ENCODE measurements around the gene TMEM178B.
"Not testable (repeated sequence)": the region's sequence is repeated elsewhere in the genome, so short reads cannot be mapped to it uniquely, and the experiment has no call there.

TMEM178B gene

DNA sequence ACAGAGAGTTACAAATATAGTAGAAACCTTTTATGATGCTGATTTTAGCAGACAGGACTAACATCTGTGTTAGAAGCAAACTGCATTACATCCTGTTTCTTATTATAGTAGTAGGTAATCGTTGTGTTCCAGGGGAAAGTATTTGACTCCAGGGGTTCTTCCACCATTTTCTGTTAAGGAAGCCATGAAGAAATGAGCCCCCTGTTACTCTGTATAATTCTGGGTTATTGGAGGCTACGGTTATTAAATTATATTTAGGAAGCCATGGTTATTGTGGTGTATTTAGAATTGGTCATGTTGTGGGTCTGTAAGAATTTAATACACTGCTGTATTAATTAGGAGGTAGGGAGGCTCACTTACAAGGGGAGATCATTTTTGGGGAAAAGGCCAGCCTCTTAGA is 301.6 kb downstream of the TMEM178B start:
- no peak overlapping the region for H3K4me3 ChIP-seq (ENCODE audit: low read depth, low read length)

DNA sequence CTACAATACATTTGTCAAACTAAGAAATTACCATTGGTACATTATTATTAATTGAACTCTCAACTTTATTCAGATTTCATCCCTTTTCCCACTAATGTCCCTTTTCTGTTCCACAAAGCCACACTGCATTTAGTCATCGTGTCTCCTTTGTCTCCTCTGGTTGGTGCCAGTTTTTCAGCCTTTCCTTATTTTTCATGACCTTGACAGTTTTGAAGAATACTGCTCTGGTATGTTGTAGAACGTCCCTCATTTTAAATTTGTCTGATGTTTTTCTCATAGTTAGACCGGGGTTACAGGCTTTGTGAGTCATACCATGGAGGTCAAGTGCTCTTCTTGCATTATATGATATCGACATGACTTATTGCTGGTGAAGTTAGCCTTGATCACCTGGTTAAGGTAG is 304.0 kb downstream of the TMEM178B start:
- H3K4me3 ChIP-seq (ENCODE audit: low read depth, low read length): no peak overlapping the region

- H3K4me3 ChIP-seq (ENCODE audit: low read depth, low read length): no peak overlapping the region
These were observed 304.5 kb downstream of the TMEM178B start for GRCh38 chr7:141378405-141378804.

GRCh38 chr7:141381794-141382427 is 308.0 kb downstream of the TMEM178B start:
- no peak overlapping the region for H3K4me3 ChIP-seq (ENCODE audit: low read depth, low read length)

DNA sequence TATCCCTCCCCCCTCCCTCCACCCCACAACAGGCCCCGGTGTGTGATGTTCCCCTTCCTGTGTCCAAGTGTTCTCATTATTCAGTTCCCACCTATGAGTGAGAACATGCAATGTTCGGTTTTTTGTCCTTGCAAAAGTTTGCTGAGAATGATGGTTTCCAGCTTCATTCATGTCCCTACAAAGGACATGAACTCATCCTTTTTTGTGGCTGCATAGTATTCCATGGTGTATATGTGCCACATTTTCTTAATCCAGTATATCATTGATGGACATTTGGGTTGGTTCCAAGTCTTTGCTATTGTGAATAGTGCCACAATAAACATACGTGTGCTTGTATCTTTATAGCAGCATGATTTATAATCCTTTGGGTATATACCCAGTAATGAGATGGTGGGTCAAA is 309.5 kb downstream of the TMEM178B start:
- not testable (repeated sequence) for H3K4me3 ChIP-seq (ENCODE audit: low read depth, low read length)

DNA sequence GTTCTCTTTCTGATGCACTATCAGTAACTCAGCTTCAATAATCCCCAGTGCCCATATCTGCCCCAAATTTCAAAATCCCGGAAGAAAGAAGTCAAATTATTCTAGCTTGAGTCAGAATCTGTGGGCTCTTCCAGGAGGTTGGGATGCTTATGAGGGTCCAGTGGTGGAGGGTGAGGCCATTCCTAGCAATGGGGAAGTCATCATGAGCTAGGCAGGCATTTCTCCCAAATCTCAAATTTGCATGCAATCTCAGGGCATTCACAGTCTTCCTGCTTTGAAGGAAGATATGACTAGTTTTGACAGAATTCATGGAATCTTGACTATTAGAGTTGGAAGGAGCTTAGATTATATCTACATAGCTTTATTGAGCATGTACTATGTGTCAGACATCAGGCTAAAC is 313.0 kb downstream of the TMEM178B start:
- H3K4me3 ChIP-seq (ENCODE audit: low read depth, low read length): no peak overlapping the region

DNA sequence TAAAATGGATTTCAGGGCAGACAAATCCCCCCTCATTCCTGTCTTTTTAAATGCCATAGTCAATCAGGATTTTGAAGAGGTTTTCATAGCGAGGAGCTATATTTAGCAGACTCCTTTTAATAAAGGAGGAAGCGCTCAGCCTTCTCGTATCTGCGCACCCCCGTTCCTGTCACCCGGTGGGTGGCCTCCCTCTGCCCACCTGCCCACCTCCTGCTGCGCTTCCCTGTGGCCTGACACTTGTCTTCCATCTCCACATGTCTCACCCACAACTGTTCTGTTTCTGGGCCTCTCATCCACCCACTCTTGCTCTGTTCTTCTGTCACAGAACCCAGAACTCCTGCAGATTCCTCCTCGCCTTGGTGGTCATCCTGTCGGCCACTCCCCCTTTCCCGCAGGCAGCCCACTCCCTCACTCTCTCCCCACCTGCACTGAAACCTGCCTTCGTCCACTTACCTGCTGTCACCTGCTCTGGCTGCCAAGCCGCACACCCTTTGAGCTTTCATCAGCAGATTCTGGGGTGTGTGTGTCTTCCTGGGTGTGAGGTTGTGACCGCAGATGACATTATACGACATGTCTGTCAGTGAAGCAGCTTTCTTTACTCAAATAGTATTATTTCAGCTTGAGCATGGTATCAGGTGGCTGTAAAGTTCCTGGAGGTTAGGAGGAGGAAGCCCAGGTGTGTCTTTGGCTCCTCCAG is 313.8 kb downstream of the TMEM178B start:
- H3K4me3 ChIP-seq (ENCODE audit: low read depth, low read length): no peak overlapping the region

- H3K4me3 ChIP-seq (ENCODE audit: low read depth, low read length): no peak overlapping the region
These were observed 315.4 kb downstream of the TMEM178B start for GRCh38 chr7:141389140-141389796.

GRCh38 chr7:141390339-141390738 is 316.5 kb downstream of the TMEM178B start:
- no peak overlapping the region for H3K4me3 ChIP-seq (ENCODE audit: low read depth, low read length)

DNA sequence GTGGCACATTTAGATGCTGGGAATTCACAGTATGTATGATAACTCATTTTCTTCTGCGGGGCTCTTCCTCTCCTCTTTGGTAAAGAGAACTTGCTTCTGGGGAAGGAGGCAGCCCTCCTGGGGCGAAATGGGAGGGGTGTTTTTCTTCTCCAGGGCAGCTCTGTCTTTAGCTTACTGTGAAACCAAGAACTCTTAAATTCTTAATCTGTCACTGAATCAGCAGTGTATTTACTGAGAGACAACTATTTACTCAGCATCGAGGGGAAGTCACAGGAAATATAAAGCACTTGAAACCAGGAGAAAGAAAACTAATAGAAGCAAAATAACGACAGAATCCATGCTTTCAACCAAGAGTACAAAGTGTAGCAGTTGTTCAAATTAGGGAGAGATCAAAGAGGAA is 319.2 kb downstream of the TMEM178B start:
- no peak overlapping the region for H3K4me3 ChIP-seq (ENCODE audit: low read depth, low read length)

DNA sequence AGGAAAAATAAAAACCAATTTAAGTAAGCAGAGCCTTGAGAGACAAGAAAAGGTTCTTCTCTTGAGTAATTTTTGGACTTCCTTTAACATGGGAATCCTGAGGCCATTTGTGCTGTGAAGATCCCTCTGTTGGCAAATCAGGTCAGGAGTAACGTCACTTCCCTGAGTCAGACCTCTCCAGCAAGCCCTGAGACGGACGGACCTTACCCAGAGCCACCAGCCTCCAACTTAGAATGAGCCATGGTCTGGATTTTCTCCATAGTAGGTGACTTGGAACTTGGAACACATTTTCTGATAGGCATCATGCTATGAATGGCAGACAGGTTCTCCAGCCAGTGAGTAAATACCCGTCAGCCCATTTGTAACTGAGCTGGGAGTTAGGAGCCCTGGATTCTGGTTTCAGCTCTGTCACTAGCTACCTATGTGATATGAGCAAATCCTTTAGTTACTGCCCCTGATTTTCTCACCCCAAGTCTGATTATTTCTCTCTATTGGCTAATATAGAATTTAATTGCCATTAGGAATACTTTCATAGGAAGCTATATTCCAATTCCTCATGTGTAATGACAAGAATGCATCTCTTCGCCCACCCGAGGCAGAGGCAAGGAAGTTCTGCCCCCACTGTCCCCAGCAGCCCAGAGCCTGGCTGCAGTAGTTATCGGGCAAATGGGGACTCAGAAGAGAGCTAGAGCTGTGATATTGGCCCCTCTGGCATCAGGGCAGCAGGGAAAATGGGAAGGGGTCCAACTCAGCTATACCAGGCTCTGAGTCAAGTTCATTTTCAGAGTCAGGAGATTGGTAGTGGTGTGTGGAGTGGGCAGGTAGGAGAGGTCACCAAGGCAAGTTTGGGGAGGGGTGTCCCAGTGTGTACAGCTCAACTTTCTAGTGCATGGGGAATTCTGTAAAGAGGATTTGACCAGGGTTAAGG is 323.6 kb downstream of the TMEM178B start:
- H3K4me3 ChIP-seq (ENCODE audit: low read depth, low read length): no peak overlapping the region

DNA sequence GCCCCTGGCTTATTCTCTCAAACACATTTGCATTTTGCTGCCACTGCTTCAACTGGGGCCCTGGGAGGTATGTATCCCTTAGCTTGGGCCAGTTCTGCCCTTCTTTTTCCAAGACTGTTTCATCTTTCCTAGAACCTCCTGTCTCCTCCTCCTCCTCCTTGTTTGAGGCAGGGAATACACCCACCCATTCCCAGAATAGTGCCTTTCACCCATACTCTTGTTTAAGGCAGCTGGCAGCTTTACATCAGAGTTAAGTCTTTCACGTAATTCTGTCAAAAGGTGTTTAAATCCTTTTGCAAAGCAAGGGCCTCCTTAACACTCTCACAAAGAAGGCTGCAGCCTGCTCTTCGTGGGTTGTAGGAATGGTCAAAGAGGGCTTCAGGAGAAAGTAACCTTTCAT is 326.5 kb downstream of the TMEM178B start:
- H3K4me3 ChIP-seq (ENCODE audit: low read depth, low read length): no peak overlapping the region

DNA sequence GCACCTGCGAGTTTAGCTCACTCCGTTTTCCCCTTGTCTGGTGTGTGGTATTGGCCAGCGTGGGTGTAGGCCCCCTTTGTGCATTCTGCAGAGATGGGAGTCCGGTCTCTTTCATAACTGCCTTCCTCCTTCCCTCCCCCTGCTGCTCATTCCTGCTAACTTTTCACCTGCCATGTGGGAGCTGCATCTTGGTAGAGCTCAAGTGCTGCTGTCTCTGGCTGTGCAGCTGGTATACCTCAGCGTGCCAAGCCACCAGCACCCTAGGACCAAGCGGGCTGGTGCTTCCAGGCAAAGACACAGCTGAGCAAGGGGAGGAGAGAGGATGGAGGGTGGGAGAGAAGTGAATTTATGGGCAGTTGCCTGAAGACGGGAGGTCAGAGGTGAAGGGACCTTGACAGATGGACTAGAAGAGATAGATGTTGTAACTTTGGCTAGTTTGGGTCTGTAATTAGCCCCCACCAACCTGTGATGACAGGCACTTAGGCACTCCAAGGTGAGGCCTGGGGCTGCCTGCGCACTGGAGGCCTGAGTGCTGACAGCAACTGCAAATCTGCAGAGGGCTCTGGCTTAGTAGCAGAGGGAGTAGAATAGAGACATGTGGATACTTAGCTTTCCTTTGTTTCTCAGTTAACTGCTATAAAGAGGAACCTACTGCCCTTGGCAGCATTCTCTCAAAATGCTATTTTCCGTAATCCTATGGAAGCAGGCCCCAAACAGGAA is 328.6 kb downstream of the TMEM178B start:
- H3K4me3 ChIP-seq (ENCODE audit: low read depth, low read length): no peak overlapping the region

- H3K4me3 ChIP-seq (ENCODE audit: low read depth, low read length): not testable (repeated sequence)
These were observed 330.0 kb downstream of the TMEM178B start for GRCh38 chr7:141403846-141404245.

DNA sequence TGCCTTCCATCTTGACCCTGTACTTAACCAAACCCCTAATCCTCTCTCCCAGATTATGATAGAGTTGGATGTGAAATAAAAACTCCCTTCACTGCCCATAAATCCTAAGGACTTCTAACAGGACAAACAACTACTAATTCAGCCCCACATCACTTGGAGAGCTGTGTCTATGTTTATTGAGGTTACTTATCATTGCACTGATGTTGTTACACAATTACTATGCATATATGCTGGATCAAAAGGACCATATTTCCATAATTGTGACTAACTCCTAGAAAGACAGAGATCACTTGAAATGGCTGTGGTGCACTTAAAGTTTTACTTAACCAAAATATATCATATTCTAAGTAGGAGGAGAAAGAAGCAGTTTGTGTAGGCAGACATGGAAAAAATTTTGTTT is 332.5 kb downstream of the TMEM178B start:
- no peak overlapping the region for H3K4me3 ChIP-seq (ENCODE audit: low read depth, low read length)

DNA sequence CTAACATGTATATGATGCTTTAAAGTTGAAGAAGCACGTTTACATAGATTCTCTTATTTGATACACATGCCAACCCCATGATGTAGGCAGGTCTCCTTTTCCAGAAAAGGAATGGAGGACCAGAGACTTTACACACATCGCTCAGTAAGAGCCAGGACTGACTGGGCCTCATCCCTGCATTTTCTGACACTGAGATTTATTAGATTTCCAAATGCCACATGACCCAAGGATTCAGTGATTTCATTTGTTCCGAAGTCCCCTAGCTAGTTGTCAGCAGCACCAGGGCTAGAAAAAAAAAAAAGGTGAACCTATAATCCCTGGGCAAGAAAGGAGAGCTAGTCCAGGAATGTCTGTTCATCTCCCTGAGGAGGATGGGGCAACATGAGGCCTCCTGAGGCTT is 334.0 kb downstream of the TMEM178B start:
- H3K4me3 ChIP-seq (ENCODE audit: low read depth, low read length): no peak overlapping the region

GRCh38 chr7:141408440-141408839 is 334.6 kb downstream of the TMEM178B start:
- no peak overlapping the region for H3K4me3 ChIP-seq (ENCODE audit: low read depth, low read length)

GRCh38 chr7:141409219-141409618 is 335.4 kb downstream of the TMEM178B start:
- no peak overlapping the region for H3K4me3 ChIP-seq (ENCODE audit: low read depth, low read length)

GRCh38 chr7:141409801-141410329 is 336.0 kb downstream of the TMEM178B start:
- no peak overlapping the region for H3K4me3 ChIP-seq (ENCODE audit: low read depth, low read length)

DNA sequence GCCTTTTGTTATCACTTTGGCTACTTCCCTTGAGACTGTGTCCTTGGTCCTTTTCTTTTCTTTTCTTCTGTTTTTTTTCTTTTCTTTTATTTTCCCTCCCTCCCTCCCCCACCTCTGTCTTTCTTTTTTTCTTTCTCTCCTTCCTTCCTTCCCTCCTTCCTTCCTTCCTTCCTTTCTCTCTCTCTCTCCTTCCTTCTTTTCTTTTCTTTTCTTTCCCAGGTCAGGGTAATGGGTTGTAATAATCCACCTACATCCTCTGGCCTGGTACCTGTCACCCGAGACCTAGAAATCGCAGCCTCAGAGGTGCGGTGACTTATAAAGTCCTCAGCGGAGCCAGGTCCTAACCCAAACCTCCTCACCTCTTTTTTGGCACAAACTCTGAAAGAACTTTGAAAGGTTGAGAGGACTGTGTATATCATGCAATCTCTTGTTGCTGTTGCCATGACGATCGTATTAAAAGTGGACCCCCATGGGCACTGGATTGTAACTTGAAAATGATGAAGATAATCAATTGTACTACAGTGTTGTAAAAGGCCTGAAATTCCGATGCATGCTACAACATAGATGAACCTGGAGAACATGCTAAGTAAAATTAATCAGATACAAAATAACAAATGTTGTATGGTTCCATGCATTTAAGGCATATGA is 336.6 kb downstream of the TMEM178B start:
- no peak overlapping the region for H3K4me3 ChIP-seq (ENCODE audit: low read depth, low read length)

Data from iPS-11a (cell line).